Left colon (tissue), 2 donors: Measurements from ENCODE around the gene NCR3LG1. TPM values are rescaled to one million over a fixed set of nuclear protein-coding genes. Genes with fewer than 3 reads are reported as not detected.

Experiments used
- ATAC-seq: fragments of 200-7000 bp; cut with Tn5 transposase; one replicate; pipeline ENCODE4 v1.9.1; 2020; ENCODE audit warnings: mild to moderate bottlenecking, moderate library complexity
- DNase-seq, 2 donors: peaks; one replicate each; pipeline ENCODE4 v3.0.0-alpha.2; 2020
- intact Hi-C, 2 donors: fragments of 100-400 bp; cut with DNase I in 1 of 2; cut with micrococcal nuclease in 1 of 2; formaldehyde crosslinking; loops; one replicate each; pipeline versions ENCODE4 v1.11.2 to v1.14.0; 2022; cut with DNase I, micrococcal nuclease
- long read RNA-seq: library from polyadenylated mRNA; unstranded; transcript quantifications from one replicate; pipeline ENCODE4 v2.0.0, GENCODE V29; 2021
- total RNA-seq, 2 donors: library from RNA; stranded (reverse); fragmentation: NEBNext Ultra II Directional; extraction: Animal tissue kit (Norgen Biotek cat#: 25700); gene quantifications; one replicate each; pipeline ENCODE4 v1.2.1, GENCODE V29; 2021
- donor health status: DM: no; HTN: no; CAD: no.
- donor health status: DM: yes; HTN: yes; CAD: no.

Gene NCR3LG1
- 10 to 100 TPM; 13.1 to 16.5 TPM for total RNA-seq
- long read RNA-seq, full-length matches to known transcripts: 1 of 2 reads
- long read RNA-seq, partial matches to known transcripts: 0 of 2 reads
- long read RNA-seq, other reads (novel, unspliced or antisense): 1 of 2 reads

GRCh38 chr11:17351510-17352176 is at the start of gene NCR3LG1:
Gene NCR3LG1, plus strand, starts transcription at chr11:17351800. Its CDS starts 170 bp downstream, at chr11:17351970.
- ATAC-seq (peak; percentile 75), DNase-seq (peak; percentile 82 to 87)
- intact Hi-C loops: no loop called here

- intact Hi-C loops: no loop called here
- DNase-seq (no peak), ATAC-seq (no peak)
Observed at GRCh38 chr11:17313349-17314231, 38.0 kb upstream of the NCR3LG1 start.

GRCh38 chr11:17314232-17314547 is 37.4 kb upstream of the NCR3LG1 start:
- DNase-seq (no peak), ATAC-seq (no peak)
- intact Hi-C loops: no loop called here

GRCh38 chr11:17314904-17315426 is 36.6 kb upstream of the NCR3LG1 start:
- no peak for ATAC-seq
- DNase-seq: no peak
- intact Hi-C loops: no loop called here

- intact Hi-C loops: no loop called here
- ATAC-seq (no peak), DNase-seq (no peak)
Observed at GRCh38 chr11:17328871-17329494, 22.6 kb upstream of the NCR3LG1 start.

- no peak for DNase-seq
- intact Hi-C loops: no loop called here
- peak; percentile 32 for ATAC-seq
Observed at GRCh38 chr11:17331669-17332068, 19.9 kb upstream of the NCR3LG1 start.

- no peak for DNase-seq
- no peak for ATAC-seq
- intact Hi-C loops: no loop called here
Observed at GRCh38 chr11:17333799-17334586, 17.6 kb upstream of the NCR3LG1 start.

- ATAC-seq (no peak), DNase-seq (no peak)
- intact Hi-C loops: no loop called here
Observed at GRCh38 chr11:17343257-17343656, 8.3 kb upstream of the NCR3LG1 start.

- no peak for DNase-seq
- ATAC-seq: no peak
- intact Hi-C loops: no loop called here
Observed at GRCh38 chr11:17343907-17344306, 7.7 kb upstream of the NCR3LG1 start.

GRCh38 chr11:17347676-17348075 is 3.9 kb upstream of the NCR3LG1 start:
- ATAC-seq (no peak), DNase-seq (no peak)
- intact Hi-C loops: no loop called here

GRCh38 chr11:17350455-17351171 is 987 bp upstream of the NCR3LG1 start:
- no peak for ATAC-seq
- no peak for DNase-seq
- intact Hi-C loops: no loop called here

- intact Hi-C loops: no loop called here
Observed at GRCh38 chr11:17351172-17351509, 459 bp upstream of the NCR3LG1 start.

GRCh38 chr11:17352950-17353820 is 1.6 kb downstream of the NCR3LG1 start:
- DNase-seq (peak; percentile 87), ATAC-seq (peak; percentile 76)
- intact Hi-C loops: no loop called here

More at GRCh38 chr11:17351172-17351509, 459 bp upstream of the NCR3LG1 start:
- ATAC-seq (no peak), DNase-seq (no peak)

- intact Hi-C loops: no loop called here
- ATAC-seq (no peak), DNase-seq (no peak)
Observed at GRCh38 chr11:17353821-17354600, 2.4 kb downstream of the NCR3LG1 start.

- peak; percentile 62 to 71 for DNase-seq
- intact Hi-C loops: no loop called here
- ATAC-seq: peak; percentile 32
Observed at GRCh38 chr11:17354601-17354991, 3.0 kb downstream of the NCR3LG1 start.

GRCh38 chr11:17366495-17366894 is 14.9 kb downstream of the NCR3LG1 start:
- intact Hi-C loops: no loop called here
- ATAC-seq (no peak), DNase-seq (no peak)

GRCh38 chr11:17368551-17368950 is 17.0 kb downstream of the NCR3LG1 start:
- intact Hi-C loops: no loop called here
- ATAC-seq: no peak
- no peak for DNase-seq
